IPS-18a (cell line): ENCODE data around the gene HMBS.
"Not testable (repeated sequence)": the region's sequence is repeated elsewhere in the genome, so short reads cannot be mapped to it uniquely, and the experiment has no call there.

ENCODE experiments used
- H3K27ac ChIP-seq: one replicate; pipeline ENCODE4 v1.5.1; 2013; ENCODE audit warnings: low read length
- H3K27me3 ChIP-seq: one replicate; pipeline ENCODE4 v1.6.1; 2013; ENCODE audit warnings: mild to moderate bottlenecking, low read length; ENCODE audit not compliant: control insufficient read depth, insufficient read depth
- H3K36me3 ChIP-seq: one replicate; pipeline ENCODE4 v1.6.1; 2013; ENCODE audit warnings: low read depth, low read length; ENCODE audit not compliant: control insufficient read depth
- H3K4me1 ChIP-seq: one replicate; pipeline ENCODE4 v1.6.1; 2013; ENCODE audit warnings: low read depth, low read length; ENCODE audit not compliant: control insufficient read depth
- H3K4me3 ChIP-seq: one replicate; pipeline ENCODE4 v1.5.1; 2013; ENCODE audit warnings: low read length
- H3K9ac ChIP-seq: one replicate; pipeline ENCODE4 v1.6.1; 2013; ENCODE audit warnings: mild to moderate bottlenecking, low read length, moderate library complexity
- H3K9me3 ChIP-seq: one replicate; pipeline ENCODE4 v1.6.1; 2013; ENCODE audit warnings: low read depth, low read length; ENCODE audit not compliant: control insufficient read depth

Gene HMBS

GRCh38 chr11:119093942-119094815 lies 9.5 kb downstream of the HMBS start:
- Histone ChIP-seq H3K4me1 (peaks cover 17% of the 10 kb centered on the region), H3K36me3 (peaks cover 49% of the 10 kb centered on the region)

GRCh38 chr11:119094816-119095065 lies 10.1 kb downstream of the HMBS start:
- peak overlapping the region; percentile 97 for H3K9ac ChIP-seq
- H3K27me3 ChIP-seq: no peaks in the 10 kb centered on the region
- no peaks in the 10 kb centered on the region for H3K9me3 ChIP-seq
- H3K4me1 ChIP-seq: peaks cover 17% of the 10 kb centered on the region
- H3K4me3 ChIP-seq: peak overlapping the region; percentile 92
- peaks cover 49% of the 10 kb centered on the region for H3K36me3 ChIP-seq
- H3K27ac ChIP-seq: peak overlapping the region; percentile 81

More at GRCh38 chr11:119093942-119094815, 9.5 kb downstream of the HMBS start:
- peak overlapping the region; percentile 97 for H3K9ac ChIP-seq
- H3K4me3 ChIP-seq: peak overlapping the region; percentile 92
- no peak overlapping the region for H3K27ac ChIP-seq
- no peaks in the 10 kb centered on the region for H3K9me3 ChIP-seq
- no peaks in the 10 kb centered on the region for H3K27me3 ChIP-seq

GRCh38 chr11:119095066-119095880 lies 10.6 kb downstream of the HMBS start:
- Histone ChIP-seq H3K9me3 (no peaks in the 10 kb centered on the region), H3K27ac (peak overlapping the region; percentile 81), H3K9ac (peak overlapping the region; percentile 97), H3K4me3 (peak overlapping the region; percentile 92), H3K27me3 (no peaks in the 10 kb centered on the region), H3K36me3 (peaks cover 46% of the 10 kb centered on the region), H3K4me1 (peaks cover 21% of the 10 kb centered on the region)

GRCh38 chr11:119099711-119100110 lies 15.0 kb downstream of the HMBS start:
- no peak overlapping the region for H3K9ac ChIP-seq
- no peaks in the 10 kb centered on the region for H3K9me3 ChIP-seq
- peaks cover 14% of the 10 kb centered on the region for H3K4me1 ChIP-seq
- peaks cover 18% of the 10 kb centered on the region for H3K36me3 ChIP-seq
- no peak overlapping the region for H3K27ac ChIP-seq
- no peak overlapping the region for H3K4me3 ChIP-seq
- no peaks in the 10 kb centered on the region for H3K27me3 ChIP-seq

GRCh38 chr11:119100246-119100970 lies 15.7 kb downstream of the HMBS start:
- Histone ChIP-seq H3K9me3 (no peaks in the 10 kb centered on the region), H3K36me3 (peaks cover 18% of the 10 kb centered on the region), H3K4me1 (peaks cover 14% of the 10 kb centered on the region), H3K27me3 (no peaks in the 10 kb centered on the region), H3K27ac (no peak overlapping the region), H3K4me3 (peak overlapping the region; percentile 81), H3K9ac (peak overlapping the region; percentile 93)

- peak overlapping the region; percentile 81 for H3K4me3 ChIP-seq
- H3K27ac ChIP-seq: peak overlapping the region; percentile 100
- H3K36me3 ChIP-seq: peaks cover 18% of the 10 kb centered on the region
- peak overlapping the region; percentile 93 for H3K9ac ChIP-seq
- H3K4me1 ChIP-seq: peaks cover 10% of the 10 kb centered on the region
- no peaks in the 10 kb centered on the region for H3K27me3 ChIP-seq
- H3K9me3 ChIP-seq: no peaks in the 10 kb centered on the region
Measured at GRCh38 chr11:119100994-119101758, 16.5 kb downstream of the HMBS start.

- peak within 1 kb of the TSS; percentile 81 for H3K4me3 ChIP-seq
- H3K9ac ChIP-seq: peak within 1 kb of the TSS; percentile 93
- H3K27me3 ChIP-seq: no peaks in the 10 kb centered on the region
- peaks cover 18% of the 10 kb centered on the region for H3K36me3 ChIP-seq
- no peaks in the 10 kb centered on the region for H3K9me3 ChIP-seq
- H3K27ac ChIP-seq: peak within 1 kb of the TSS; percentile 100
- peaks cover 17% of the 10 kb centered on the region for H3K4me1 ChIP-seq
Measured at GRCh38 chr11:119101759-119102423, 17.2 kb downstream of the HMBS start, which contains the start of gene DPAGT1. Gene DPAGT1 (minus strand): TSS chr11:119101853. CDS start chr11:119101655, 198 bp downstream.

GRCh38 chr11:119103161-119103664 lies 18.5 kb downstream of the HMBS start:
- H3K4me1 ChIP-seq: peaks cover 20% of the 10 kb centered on the region
- not testable (repeated sequence) for H3K27ac ChIP-seq
- H3K4me3 ChIP-seq: peak overlapping the region; percentile 81

GRCh38 chr11:119103793-119104192 lies 19.1 kb downstream of the HMBS start:
- Histone ChIP-seq H3K27ac (no peak overlapping the region), H3K9me3 (no peaks in the 10 kb centered on the region), H3K4me3 (no peak overlapping the region), H3K36me3 (no peaks in the 10 kb centered on the region), H3K4me1 (peaks cover 23% of the 10 kb centered on the region), H3K27me3 (peaks cover 15% of the 10 kb centered on the region), H3K9ac (no peak overlapping the region)

More at GRCh38 chr11:119103161-119103664, 18.5 kb downstream of the HMBS start:
- H3K9ac ChIP-seq: peak overlapping the region; percentile 93
- not testable (repeated sequence) for H3K27me3 ChIP-seq, H3K36me3 ChIP-seq, H3K9me3 ChIP-seq
